Spleen (tissue), 7 donors: Measurements from ENCODE around the gene DDB1.

Experiments
- CTCF ChIP-seq, 11 experiments: fragments of 200-600 bp in 7 of 11; fragments of 450-650 bp in 4 of 11; sonication (generic) in 4 of 11; IDR thresholded peaks in 8 of 11; conservative IDR thresholded peaks in 3 of 11; 1 replicate in 7 of 11; 2 replicates in 4 of 11; pipeline versions ENCODE4 v1.4.0 to v1.8.0; 2016 to 2021; ENCODE audit warnings: antibody characterized with exemption in 11 of 11, inconsistent platforms in 4 of 11, mild to moderate bottlenecking in 1 of 11
- POLR2AphosphoS5 ChIP-seq, 3 donors: sonication (generic); formaldehyde crosslinking; IDR thresholded peaks; one replicate each; pipeline ENCODE4 v1.5.1; 2017; ENCODE audit warnings: antibody characterized with exemption in 3 of 3
- donor health status: DM: no; HTN: no; CAD: no; lungs with moderate emphysema.
- donor health status: DM: no; HTN: no; CAD: no.
- donor health status: DM: no; HTN: no; CAD: no.

GRCh38 chr11:61278001-61278470 lies 54.9 kb downstream of the DDB1 start:
- TF ChIP-seq POLR2AphosphoS5 (IDR thresholded peaks at IDR 0.05) (no peak), CTCF (IDR thresholded peaks at IDR 0.05 in 8 of 11, conservative IDR thresholded peaks at IDR 0.05 in 3 of 11) (no peak)
